Neural progenitor cell (in vitro differentiated cells): ENCODE data around the gene KCNK17. TPM values are rescaled to one million over a fixed set of nuclear protein-coding genes. Genes with fewer than 3 reads are reported as not detected.

ENCODE experiments used
- DNase-seq: peaks from one replicate; pipeline ENCODE4 v3.0.0-alpha.2; 2016; ENCODE audit warnings: low spot score
- H2AFZ ChIP-seq: fragments of 200-600 bp; sonication (generic); replicated peaks from 2 replicates; pipeline ENCODE4 v1.6.1; 2016; ENCODE audit warnings: antibody characterized with exemption
- H3F3A ChIP-seq: fragments of 200-600 bp; sonication (generic); 2 replicates; pipeline ENCODE4 v1.6.1; 2016; ENCODE audit warnings: antibody characterized with exemption, low read depth
- H3K27ac ChIP-seq: fragments of 200-600 bp; sonication (generic); 2 replicates; pipeline ENCODE4 v1.5.1; 2016; ENCODE audit warnings: mild to moderate bottlenecking
- H3K27me3 ChIP-seq: fragments of 200-600 bp; sonication (generic); 2 replicates; pipeline ENCODE4 v1.6.1; 2016; ENCODE audit warnings: mild to moderate bottlenecking, moderate library complexity
- H3K36me3 ChIP-seq: fragments of 200-600 bp; sonication (generic); 2 replicates; pipeline ENCODE4 v1.5.1; 2016
- H3K4me1 ChIP-seq: fragments of 200-600 bp; sonication (generic); 2 replicates; pipeline ENCODE4 v1.6.1; 2016; ENCODE audit warnings: mixed run types
- H3K4me2 ChIP-seq: fragments of 200-600 bp; sonication (generic); 2 replicates; pipeline ENCODE4 v1.6.1; 2016
- H3K4me3 ChIP-seq: fragments of 200-600 bp; sonication (generic); 2 replicates; pipeline ENCODE4 v1.5.1; 2016
- H3K79me2 ChIP-seq: fragments of 200-600 bp; sonication (generic); 2 replicates; pipeline ENCODE4 v1.6.1; 2016; ENCODE audit warnings: low read depth
- H3K9ac ChIP-seq: fragments of 200-600 bp; sonication (generic); 2 replicates; pipeline ENCODE4 v1.6.1; 2016
- H3K9me3 ChIP-seq: fragments of 200-600 bp; sonication (generic); 2 replicates; pipeline ENCODE4 v1.5.1; 2016; ENCODE audit warnings: low read depth
- H4K20me1 ChIP-seq: fragments of 200-600 bp; sonication (generic); 2 replicates; pipeline ENCODE4 v1.6.1; 2016; ENCODE audit warnings: low read depth
- H3K27ac Mint-ChIP-seq: 3 replicates; pipeline ENCODE4 v1.8.0; 2021; ENCODE audit warnings: mixed read lengths
- H3K27me3 Mint-ChIP-seq: 2 replicates; pipeline ENCODE4 v1.8.0; 2022; ENCODE audit warnings: low read depth, mild to moderate bottlenecking, inconsistent platforms, moderate library complexity, mixed read lengths; ENCODE audit not compliant: insufficient read depth
- H3K36me3 Mint-ChIP-seq: 3 replicates; pipeline ENCODE4 v1.8.0; 2021; ENCODE audit warnings: mixed read lengths
- H3K4me1 Mint-ChIP-seq: 3 replicates; pipeline ENCODE4 v1.8.0; 2021; ENCODE audit warnings: mixed read lengths
- H3K4me3 Mint-ChIP-seq: 3 replicates; pipeline ENCODE4 v1.8.0; 2021; ENCODE audit warnings: mild to moderate bottlenecking, moderate library complexity, mixed read lengths
- H3K9me3 Mint-ChIP-seq: 3 replicates; pipeline ENCODE4 v1.8.0; 2020; ENCODE audit warnings: mixed read lengths
- CTCF ChIP-seq: fragments of 200-600 bp; sonication (generic); IDR thresholded peaks from 2 replicates; pipeline ENCODE4 v1.5.1; 2017; ENCODE audit warnings: antibody characterized with exemption, mild to moderate bottlenecking
- EZH2 ChIP-seq: fragments of 200-600 bp; sonication (generic); IDR thresholded peaks from 2 replicates; pipeline ENCODE4 v1.6.1; 2017; ENCODE audit warnings: antibody characterized with exemption, mild to moderate bottlenecking, moderate library complexity
- EZH2phosphoT487 ChIP-seq: fragments of 200-600 bp; sonication (generic); IDR thresholded peaks from 2 replicates; pipeline ENCODE4 v1.6.1; 2017; ENCODE audit warnings: antibody characterized with exemption
- total RNA-seq: library from RNA; depleted of rRNA; stranded (reverse); fragments of >200 nt; gene quantifications from 2 replicates; pipeline ENCODE4 v1.2.3, GENCODE V29; 2015; ENCODE audit warnings: low replicate concordance

Gene KCNK17
- total RNA-seq, 1 donor from 2014 or later = not detected

DNA sequence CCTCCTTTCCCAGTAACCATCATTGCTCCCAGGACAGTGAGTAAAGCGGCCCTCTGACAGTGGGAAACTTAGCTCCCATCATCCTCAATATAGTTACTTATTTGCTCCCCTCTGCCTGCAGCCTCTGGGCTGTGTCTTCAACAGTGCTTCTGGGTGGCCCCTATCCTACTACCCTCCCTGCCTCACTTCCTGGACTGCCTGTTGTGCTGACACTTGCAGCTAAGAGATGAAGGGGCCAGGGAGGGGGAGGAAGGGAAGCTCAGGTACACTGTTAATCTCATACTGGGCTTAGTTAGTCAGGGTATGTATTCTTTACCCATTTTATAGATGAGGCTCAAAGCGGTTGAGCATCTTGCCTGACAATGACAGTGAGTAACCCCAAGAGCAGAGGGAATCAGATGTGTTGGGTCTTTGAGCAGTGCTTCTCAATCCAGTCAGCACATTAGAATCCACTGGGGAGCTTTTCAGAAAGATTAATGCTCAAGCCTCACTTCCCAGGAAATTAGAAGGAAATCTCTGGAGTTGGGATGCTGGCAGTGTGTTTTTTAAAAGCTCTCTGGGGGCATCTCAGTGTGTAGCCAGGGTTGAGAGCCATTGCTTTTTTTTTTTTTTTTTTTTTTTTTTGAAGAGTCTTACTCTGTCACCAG lies 57.8 kb downstream of the KCNK17 start:
- no peak overlapping the region for H3K27ac Mint-ChIP-seq
- no peak for TF ChIP-seq EZH2phosphoT487
- TF ChIP-seq EZH2 = no peak
- no peak for TF ChIP-seq CTCF
- DNase-seq = no peak

GRCh38 chr6:39254999-39255535 lies 59.2 kb downstream of the KCNK17 start:
- no peak for DNase-seq
- Mint-ChIP-seq H3K27me3 (peaks cover 10% of the 10 kb centered on the region), H3K9me3 (peaks cover 3% of the 10 kb centered on the region), H3K36me3 (no peaks in the 10 kb centered on the region), H3K4me3 (no peak overlapping the region), H3K27ac (no peak overlapping the region), H3K4me1 (peaks cover 5% of the 10 kb centered on the region)
- no peaks in the 10 kb centered on the region for H4K20me1 ChIP-seq
- TF ChIP-seq EZH2phosphoT487 (no peak), EZH2 (no peak), CTCF (no peak)
- no peaks in the 10 kb centered on the region for H3K27me3 ChIP-seq
- no peaks in the 10 kb centered on the region for H3K4me1 ChIP-seq
- H3K27ac ChIP-seq = no peak overlapping the region
- H3F3A ChIP-seq = peaks cover 3% of the 10 kb centered on the region
- no peak overlapping the region for H3K9ac ChIP-seq
- H3K36me3 ChIP-seq = no peaks in the 10 kb centered on the region
- no peak overlapping the region for H3K4me3 ChIP-seq
- no peaks in the 10 kb centered on the region for H3K79me2 ChIP-seq
- H3K9me3 ChIP-seq = no peaks in the 10 kb centered on the region
- H2AFZ ChIP-seq = no peak overlapping the region
- no peak overlapping the region for H3K4me2 ChIP-seq

More for the DNA sequence above, 57.8 kb downstream of the KCNK17 start:
- Histone ChIP-seq H3K36me3 (no peaks in the 10 kb centered on the region), H3K4me3 (no peak overlapping the region), H3K27me3 (no peaks in the 10 kb centered on the region), H3F3A (peaks cover 3% of the 10 kb centered on the region), H3K27ac (no peak overlapping the region), H3K4me2 (no peak overlapping the region), H3K9ac (no peak overlapping the region), H3K9me3 (no peaks in the 10 kb centered on the region), H4K20me1 (no peaks in the 10 kb centered on the region), H3K79me2 (no peaks in the 10 kb centered on the region), H2AFZ (no peak overlapping the region), H3K4me1 (no peaks in the 10 kb centered on the region)
- no peak overlapping the region for H3K4me3 Mint-ChIP-seq
- peaks cover 10% of the 10 kb centered on the region for H3K27me3 Mint-ChIP-seq
- peaks cover 5% of the 10 kb centered on the region for H3K4me1 Mint-ChIP-seq
- H3K36me3 Mint-ChIP-seq = no peaks in the 10 kb centered on the region
- H3K9me3 Mint-ChIP-seq = peaks cover 3% of the 10 kb centered on the region

DNA sequence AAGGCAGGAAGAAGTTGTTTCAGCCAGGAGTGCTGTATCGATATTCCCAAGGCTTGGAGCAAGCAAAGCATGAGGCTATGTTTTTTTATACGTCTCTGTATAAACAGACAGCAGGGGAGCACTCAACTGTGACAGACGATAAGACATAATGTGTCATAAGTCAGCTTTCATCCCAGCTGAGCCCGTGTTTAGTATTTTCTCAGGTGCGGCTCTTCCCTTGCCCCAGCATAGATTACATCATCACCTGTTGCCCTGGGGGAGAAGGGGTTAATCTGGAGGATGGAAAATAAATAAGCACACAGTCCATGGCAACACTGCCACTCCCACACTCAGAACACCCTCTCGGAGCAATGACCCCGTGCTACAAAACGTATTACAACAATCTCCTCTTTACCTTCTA lies 62.8 kb downstream of the KCNK17 start:
- TF ChIP-seq CTCF (no peak), EZH2phosphoT487 (no peak), EZH2 (no peak)
- no peak overlapping the region for H3K27ac ChIP-seq
- H3K4me1 ChIP-seq = no peaks in the 10 kb centered on the region
- H2AFZ ChIP-seq = no peak overlapping the region
- no peaks in the 10 kb centered on the region for H3K79me2 ChIP-seq
- H3K4me2 ChIP-seq = no peak overlapping the region
- H3K9ac ChIP-seq = no peak overlapping the region
- no peaks in the 10 kb centered on the region for H4K20me1 ChIP-seq
- Mint-ChIP-seq H3K27ac (no peak overlapping the region), H3K36me3 (no peaks in the 10 kb centered on the region), H3K27me3 (peaks cover 6% of the 10 kb centered on the region), H3K4me3 (no peak overlapping the region), H3K4me1 (peaks cover 3% of the 10 kb centered on the region), H3K9me3 (peaks cover 3% of the 10 kb centered on the region)
- H3K9me3 ChIP-seq = no peaks in the 10 kb centered on the region
- H3K36me3 ChIP-seq = no peaks in the 10 kb centered on the region
- H3K4me3 ChIP-seq = no peak overlapping the region
- H3K27me3 ChIP-seq = no peaks in the 10 kb centered on the region
- DNase-seq = no peak
- H3F3A ChIP-seq = peaks cover 1% of the 10 kb centered on the region
